ENCODE measurements around the gene BMPR1A. TPM values are rescaled to one million over a fixed set of nuclear protein-coding genes. Genes with fewer than 3 reads are reported as not detected.

Gene BMPR1A
- total and polyA plus RNA-seq, 2 of the 4 experiments (the other 2 are of a cell fraction) = 15.9 to 93.7 TPM

GRCh38 chr10:86888585-86889381, 132.4 kb downstream of the BMPR1A start:
- intact Hi-C loops (cut with micrococcal nuclease) = no loop called here
- POLR2A ChIA-PET (ENCODE audit: unreplicated experiment) = no interaction called here

More at GRCh38 chr10:86888585-86889381, 132.4 kb downstream of the BMPR1A start:
- Histone ChIP-seq H3K9me3 (ENCODE audit: control insufficient read depth, insufficient read depth, low read length) (no peaks in the 10 kb centered on the region), H3K14ac (replicated peaks; ENCODE audit: low read depth, low read length) (no peak overlapping the region), H3K4ac (ENCODE audit: low read depth, low read length) (no peak overlapping the region), H3K79me1 (ENCODE audit: low read depth in 1 of 2, low read length in 2 of 2) (peaks cover 32 to 57% of the 10 kb centered on the region in 2 experiments), H3K9me1 (ENCODE audit: insufficient read depth, low read length) (peaks cover 2% of the 10 kb centered on the region; the same call in 1 of the 2 replicates), H2AFZ (replicated peaks; ENCODE audit: low read length, poor library complexity) (no peak overlapping the region), H3K4me3 (ENCODE audit: insufficient read depth, low read depth, low read length) (no peak overlapping the region), H3K18ac (ENCODE audit: low read depth, low read length) (peak overlapping the region; percentile 20; the same call in 1 of the 2 replicates), H2BK120ac (ENCODE audit: low read depth, low read length) (no peak overlapping the region; the same call in 1 of the 2 replicates), H3K4me2 (ENCODE audit: low read depth, low read length) (peak overlapping the region; percentile 63; the same call in 1 of the 2 replicates), H3K36me3 (ENCODE audit: control insufficient read depth, insufficient read depth, low read length) (peaks cover 3% of the 10 kb centered on the region; the same call in 1 of the 2 replicates), H4K5ac (ENCODE audit: low read depth, low read length) (no peak overlapping the region; the same call in 1 of the 2 replicates), H3K23ac (ENCODE audit: low read depth, low read length) (peak overlapping the region; percentile 6; the same call in 1 of the 2 replicates), H2BK5ac (ENCODE audit: low read depth, low read length, poor library complexity, severe bottlenecking) (peak overlapping the region; percentile 42), H3K27me3 (ENCODE audit: control insufficient read depth, insufficient read depth, low read length) (no peaks in the 10 kb centered on the region), H2AK5ac (ENCODE audit: low read depth, low read length) (no peak overlapping the region), H4K91ac (ENCODE audit: insufficient read depth, low read depth, low read length) (no peak overlapping the region), H3K9ac (ENCODE audit: low read depth, low read length) (no peak overlapping the region), H2AK9ac (replicated peaks; ENCODE audit: low read depth, low read length, poor library complexity) (no peak overlapping the region), H4K8ac (ENCODE audit: low read depth in 2 of 2, low read length in 2 of 2) (peak overlapping the region in 1 of 2 experiments; percentile 23; a peak in 1 of 4 replicates), H3K56ac (ENCODE audit: extremely low read depth, insufficient read depth, low read length) (no peak overlapping the region), H3K27ac (ENCODE audit: insufficient read depth, low read length) (no peak overlapping the region), H2BK15ac (ENCODE audit: low read depth, low read length) (no peak overlapping the region), H4K20me1 (ENCODE audit: insufficient read depth, low read length) (no peaks in the 10 kb centered on the region; the same call in 1 of the 2 replicates), H2BK20ac (ENCODE audit: low read depth, low read length) (no peak overlapping the region), H3K4me1 (ENCODE audit: control insufficient read depth, insufficient read depth, low read length) (no peaks in the 10 kb centered on the region; the same call in none of the 2 replicates)
- peak; percentile 86 for ATAC-seq (ENCODE audit: low read depth)
- TF ChIP-seq FOS (IDR thresholded peaks at IDR 0.05; ENCODE audit: low read depth, low read length) (no peak), RCOR1 (IDR thresholded peaks at IDR 0.05; ENCODE audit: insufficient replicate concordance, low read length) (no peak), MAFK (IDR thresholded peaks at IDR 0.05; ENCODE audit: low read depth, low read length) (no peak)
- dilution Hi-C loops (cut with HindIII; ENCODE audit: low sequenced_read_pairs, unreplicated experiment) (no loop called here), in situ Hi-C loops (cut with MboI; ENCODE audit: low sequenced_read_pairs) (loop anchor here (25.0 kb wide), 1 partner anchor 376 kb away; the partner anchor contains the start of gene WAPL)
- BruUV-seq (replicated peaks) = no TSS peak
- 40% methylated on average over 1 of the region's 7 CpGs; no CpG with 5 or more reads in 1 of the 2 experiments for WGBS, 2 experiments (ENCODE audit: extremely low coverage in 2 of 2, insufficient read length in 1 of 2)
- DNase-seq = peak; percentile 71
- CTCF ChIA-PET = interaction anchor here (0.5 kb wide), 1 partner anchor 174 kb away, joined by 3 read pairs; no protein-coding TSS in a partner anchor
